ENCODE measurements around the gene TMEM208. TPM values are rescaled to one million over a fixed set of nuclear protein-coding genes. Genes with fewer than 3 reads are reported as not detected.

The TMEM208 gene
- total and polyA plus RNA-seq, 2 of the 13 experiments (the other 11 are each of a cell fraction or from before 2014, with no cell fraction given), result 58.8 to 72.9 TPM

DNA sequence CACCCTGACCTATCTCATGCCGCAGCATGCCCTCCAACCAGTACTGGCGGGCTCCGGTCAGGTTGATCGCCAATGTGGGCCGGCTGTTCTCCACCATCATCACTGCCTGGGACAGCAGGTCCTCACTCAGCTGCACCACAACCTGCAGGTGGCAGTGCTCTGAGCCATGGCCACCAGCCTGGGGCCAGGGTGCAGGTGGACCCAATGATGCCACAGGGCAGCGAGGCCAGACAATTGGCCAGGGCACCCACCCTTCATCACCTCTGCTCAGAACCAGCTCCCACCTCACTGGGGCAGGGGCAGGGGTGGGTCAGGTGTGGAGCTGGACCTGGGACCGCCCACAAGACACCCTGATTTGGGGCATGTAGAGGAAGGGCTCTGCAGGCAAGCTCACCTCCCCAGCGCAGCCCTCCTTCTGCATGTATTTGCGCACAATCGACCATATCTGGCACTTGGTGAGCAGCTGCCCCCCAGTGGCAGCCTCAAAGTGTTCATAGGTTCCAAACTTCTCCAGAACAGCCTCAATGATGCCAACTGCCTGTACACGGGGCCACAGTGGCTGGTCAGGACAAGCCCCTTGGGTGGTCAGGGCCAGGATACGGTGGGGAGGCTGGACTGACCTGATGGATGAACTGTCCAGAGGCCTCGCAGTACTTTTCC lies 47.4 kb upstream of the TMEM208 start:
- Histone ChIP-seq H3K9me3 (ENCODE audit: low read length) (no peaks in the 10 kb centered on the region), H3K4me3 (replicated peaks in 1 of 3; ENCODE audit: insufficient read depth in 1 of 3, low read depth in 2 of 3, low read length in 3 of 3) (no peak overlapping the region), H2AFZ (ENCODE audit: low read length) (no peak overlapping the region), H3K79me2 (ENCODE audit: insufficient read depth, low read length) (no peaks in the 10 kb centered on the region), H3K9ac (ENCODE audit: insufficient read depth, low read depth, low read length) (no peak overlapping the region), H3K4me1 (ENCODE audit: insufficient read depth, low read length) (peaks cover 37% of the 10 kb centered on the region), H3K36me3 (replicated peaks in 1 of 2; ENCODE audit: control insufficient read depth in 1 of 2, insufficient read depth in 2 of 2, low read length in 2 of 2) (no peaks in the 10 kb centered on the region; a peak in 1 of 5 replicates), H3K27me3 (ENCODE audit: control insufficient read depth in 1 of 2, insufficient read depth in 2 of 2, low read length in 2 of 2) (no peaks in the 10 kb centered on the region; a peak in 1 of 5 replicates), H3K4me2 (ENCODE audit: low read depth, low read length) (no peak overlapping the region), H4K20me1 (ENCODE audit: insufficient read depth, low read length) (no peaks in the 10 kb centered on the region; the same call in 1 of the 2 replicates), H3K27ac (ENCODE audit: extremely low read length, insufficient read depth, low read length) (no peak overlapping the region)
- in situ Hi-C loops (cut with HindIII; ENCODE audit: extremely low pct_ligation_motif_present, low pct_unique_long_range_greater_than_20kb), result no loop called here
- DNase-seq (ENCODE audit: low spot score) (no peak), FAIRE-seq (no peak), ATAC-seq (peak; percentile 13)
- 82% methylated on average over 11 of the region's 13 CpGs for WGBS (ENCODE audit: low lambda C conversion rate)
- intact Hi-C loops (cut with micrococcal nuclease; ENCODE audit: unreplicated experiment), result no loop called here
- ChIA-PET CTCF (ENCODE audit: low intra/inter-chr PET ratio, low total read pairs) (interaction anchor here (1.3 kb wide), 1 partner anchor 225 kb away, joined by 5 read pairs; no protein-coding TSS in a partner anchor), POLR2A (interaction anchor here (1.0 kb wide), 1 partner anchor 19 kb away, joined by 3 read pairs; no protein-coding TSS in a partner anchor)
- no TSS peak for BruUV-seq (replicated peaks)
- TF ChIP-seq ZNF572 (CRISPR knock-in tag; IDR thresholded peaks at IDR 0.05) (no peak), DPF2 (CRISPR knock-in tag; IDR thresholded peaks at IDR 0.05; ENCODE audit: borderline replicate concordance, low read depth) (no peak), REPIN1 (CRISPR knock-in tag; IDR thresholded peaks at IDR 0.05; ENCODE audit: borderline replicate concordance, low read depth) (no peak), ZNF558 (CRISPR knock-in tag; IDR thresholded peaks at IDR 0.05; ENCODE audit: borderline replicate concordance) (no peak), ZSCAN30 (CRISPR knock-in tag; IDR thresholded peaks at IDR 0.05) (no peak), KDM2A (CRISPR knock-in tag; IDR thresholded peaks at IDR 0.05; ENCODE audit: borderline replicate concordance, low read depth) (0 out of 2 replicates have a peak, but pooled peaks have one; percentile 16), SYNCRIP (IDR thresholded peaks at IDR 0.05; ENCODE audit: insufficient read depth, low read depth, low read length) (no peak)
- TF ChIP-seq, protein P1, sequence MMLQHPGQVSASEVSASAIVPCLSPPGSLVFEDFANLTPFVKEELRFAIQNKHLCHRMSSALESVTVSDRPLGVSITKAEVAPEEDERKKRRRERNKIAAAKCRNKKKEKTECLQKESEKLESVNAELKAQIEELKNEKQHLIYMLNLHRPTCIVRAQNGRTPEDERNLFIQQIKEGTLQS (CRISPR knock-in tag; IDR thresholded peaks at IDR 0.05), result no peak
- TF ChIP-seq, protein P2, sequence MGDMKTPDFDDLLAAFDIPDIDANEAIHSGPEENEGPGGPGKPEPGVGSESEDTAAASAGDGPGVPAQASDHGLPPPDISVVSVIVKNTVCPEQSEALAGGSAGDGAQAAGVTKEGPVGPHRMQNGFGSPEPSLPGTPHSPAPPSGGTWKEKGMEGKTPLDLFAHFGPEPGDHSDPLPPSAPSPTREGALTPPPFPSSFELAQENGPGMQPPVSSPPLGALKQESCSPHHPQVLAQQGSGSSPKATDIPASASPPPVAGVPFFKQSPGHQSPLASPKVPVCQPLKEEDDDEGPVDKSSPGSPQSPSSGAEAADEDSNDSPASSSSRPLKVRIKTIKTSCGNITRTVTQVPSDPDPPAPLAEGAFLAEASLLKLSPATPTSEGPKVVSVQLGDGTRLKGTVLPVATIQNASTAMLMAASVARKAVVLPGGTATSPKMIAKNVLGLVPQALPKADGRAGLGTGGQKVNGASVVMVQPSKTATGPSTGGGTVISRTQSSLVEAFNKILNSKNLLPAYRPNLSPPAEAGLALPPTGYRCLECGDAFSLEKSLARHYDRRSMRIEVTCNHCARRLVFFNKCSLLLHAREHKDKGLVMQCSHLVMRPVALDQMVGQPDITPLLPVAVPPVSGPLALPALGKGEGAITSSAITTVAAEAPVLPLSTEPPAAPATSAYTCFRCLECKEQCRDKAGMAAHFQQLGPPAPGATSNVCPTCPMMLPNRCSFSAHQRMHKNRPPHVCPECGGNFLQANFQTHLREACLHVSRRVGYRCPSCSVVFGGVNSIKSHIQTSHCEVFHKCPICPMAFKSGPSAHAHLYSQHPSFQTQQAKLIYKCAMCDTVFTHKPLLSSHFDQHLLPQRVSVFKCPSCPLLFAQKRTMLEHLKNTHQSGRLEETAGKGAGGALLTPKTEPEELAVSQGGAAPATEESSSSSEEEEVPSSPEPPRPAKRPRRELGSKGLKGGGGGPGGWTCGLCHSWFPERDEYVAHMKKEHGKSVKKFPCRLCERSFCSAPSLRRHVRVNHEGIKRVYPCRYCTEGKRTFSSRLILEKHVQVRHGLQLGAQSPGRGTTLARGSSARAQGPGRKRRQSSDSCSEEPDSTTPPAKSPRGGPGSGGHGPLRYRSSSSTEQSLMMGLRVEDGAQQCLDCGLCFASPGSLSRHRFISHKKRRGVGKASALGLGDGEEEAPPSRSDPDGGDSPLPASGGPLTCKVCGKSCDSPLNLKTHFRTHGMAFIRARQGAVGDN (CRISPR knock-in tag; IDR thresholded peaks at IDR 0.05), result peak; percentile 50
- TF ChIP-seq, protein P3, sequence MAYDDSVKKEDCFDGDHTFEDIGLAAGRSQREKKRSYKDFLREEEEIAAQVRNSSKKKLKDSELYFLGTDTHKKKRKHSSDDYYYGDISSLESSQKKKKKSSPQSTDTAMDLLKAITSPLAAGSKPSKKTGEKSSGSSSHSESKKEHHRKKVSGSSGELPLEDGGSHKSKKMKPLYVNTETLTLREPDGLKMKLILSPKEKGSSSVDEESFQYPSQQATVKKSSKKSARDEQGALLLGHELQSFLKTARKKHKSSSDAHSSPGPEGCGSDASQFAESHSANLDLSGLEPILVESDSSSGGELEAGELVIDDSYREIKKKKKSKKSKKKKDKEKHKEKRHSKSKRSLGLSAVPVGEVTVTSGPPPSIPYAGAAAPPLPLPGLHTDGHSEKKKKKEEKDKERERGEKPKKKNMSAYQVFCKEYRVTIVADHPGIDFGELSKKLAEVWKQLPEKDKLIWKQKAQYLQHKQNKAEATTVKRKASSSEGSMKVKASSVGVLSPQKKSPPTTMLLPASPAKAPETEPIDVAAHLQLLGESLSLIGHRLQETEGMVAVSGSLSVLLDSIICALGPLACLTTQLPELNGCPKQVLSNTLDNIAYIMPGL (CRISPR knock-in tag; IDR thresholded peaks at IDR 0.05; ENCODE audit: borderline replicate concordance in 1 of 2, low read depth in 1 of 2), result 0 out of 4 replicates have a peak, but pooled peaks of 1 of the 2 experiments have one; percentile 53
- TF ChIP-seq, protein P4, sequence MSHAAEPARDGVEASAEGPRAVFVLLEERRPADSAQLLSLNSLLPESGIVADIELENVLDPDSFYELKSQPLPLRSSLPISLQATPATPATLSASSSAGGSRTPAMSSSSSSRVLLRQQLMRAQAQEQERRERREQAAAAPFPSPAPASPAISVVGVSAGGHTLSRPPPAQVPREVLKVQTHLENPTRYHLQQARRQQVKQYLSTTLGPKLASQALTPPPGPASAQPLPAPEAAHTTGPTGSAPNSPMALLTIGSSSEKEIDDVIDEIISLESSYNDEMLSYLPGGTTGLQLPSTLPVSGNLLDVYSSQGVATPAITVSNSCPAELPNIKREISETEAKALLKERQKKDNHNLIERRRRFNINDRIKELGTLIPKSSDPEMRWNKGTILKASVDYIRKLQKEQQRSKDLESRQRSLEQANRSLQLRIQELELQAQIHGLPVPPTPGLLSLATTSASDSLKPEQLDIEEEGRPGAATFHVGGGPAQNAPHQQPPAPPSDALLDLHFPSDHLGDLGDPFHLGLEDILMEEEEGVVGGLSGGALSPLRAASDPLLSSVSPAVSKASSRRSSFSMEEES (CRISPR knock-in tag; IDR thresholded peaks at IDR 0.05), result no peak

Measured in HepG2 (cell line).